IPS DF 4.7 (cell line): Measurements from ENCODE around the gene CELF2.
"Not testable (repeated sequence)": the region's sequence is repeated elsewhere in the genome, so short reads cannot be mapped to it uniquely, and the experiment has no call there.

Experiments
- DNase-seq: peaks from one replicate; pipeline ENCODE4 v3.0.0-alpha.2; 2013; ENCODE audit warnings: low spot score; ENCODE audit errors: extremely low read depth

CELF2 gene

DNA sequence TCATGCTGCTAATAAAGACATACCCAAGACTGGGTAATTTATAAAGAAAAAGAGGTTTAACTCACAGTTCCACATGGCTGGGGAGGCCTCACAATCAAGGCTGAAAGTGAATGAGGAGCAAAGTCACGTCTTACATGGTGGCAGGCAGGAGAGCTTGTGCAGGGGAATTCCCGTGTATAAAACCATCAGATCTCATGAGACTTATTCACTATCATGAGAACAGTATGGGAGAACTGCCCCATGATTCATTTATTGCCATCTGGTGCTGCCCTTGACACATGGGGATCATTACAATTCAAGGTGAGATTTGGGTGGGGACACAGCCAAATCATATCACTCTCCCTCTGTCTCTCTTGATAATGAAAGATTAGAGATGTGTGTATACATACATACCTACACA is 106.2 kb downstream of the CELF2 start:
- not testable (repeated sequence) for DNase-seq

DNA sequence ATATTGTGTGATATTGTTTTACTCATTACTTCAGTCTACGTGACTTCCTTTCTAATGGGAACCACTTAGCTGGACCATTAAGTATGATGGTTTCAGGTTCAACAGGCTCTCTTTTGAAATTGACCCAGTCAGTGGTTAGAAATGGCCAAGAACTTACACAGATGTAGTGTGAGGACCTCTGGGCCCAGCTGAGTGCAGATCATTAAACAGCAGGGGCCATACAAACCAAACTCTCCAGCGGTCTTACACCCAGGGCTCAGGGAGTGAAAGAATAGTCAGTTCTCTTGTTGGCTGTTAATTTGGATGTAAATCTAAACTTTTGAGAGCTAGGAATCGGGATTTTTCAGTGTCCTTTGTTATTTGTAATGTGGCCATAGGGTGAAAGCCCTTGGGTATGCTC is 107.3 kb downstream of the CELF2 start:
- no peak for DNase-seq

- DNase-seq: not testable (repeated sequence)
Measured at GRCh38 chr10:11127017-11127416, 109.3 kb downstream of the CELF2 start.

DNA sequence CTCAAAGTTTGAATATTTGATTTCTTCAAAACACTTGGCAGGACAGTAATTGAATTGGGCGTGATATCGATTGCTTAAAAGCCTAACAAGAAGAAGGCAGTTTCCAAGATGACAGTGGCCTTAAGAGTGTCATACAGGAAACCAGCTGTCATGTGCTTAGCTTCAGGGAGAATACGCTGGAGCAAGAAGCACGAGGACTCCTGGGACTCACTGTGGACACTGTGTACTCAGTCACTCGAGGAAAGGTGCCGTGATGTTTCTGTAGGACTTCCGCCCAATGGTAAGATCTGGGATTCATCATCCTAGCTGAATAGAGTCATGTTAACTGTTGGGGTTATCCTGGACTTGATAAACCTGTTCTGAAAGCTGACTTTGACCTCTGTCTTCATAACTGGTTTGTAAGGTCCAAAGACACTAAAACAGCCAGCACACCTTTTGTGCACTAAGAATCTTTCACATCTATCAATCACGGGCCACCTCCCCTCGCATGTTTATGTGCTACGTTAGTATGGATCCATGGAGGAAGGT is 113.5 kb downstream of the CELF2 start:
- no peak for DNase-seq

GRCh38 chr10:11134411-11134810 is 116.7 kb downstream of the CELF2 start:
- no peak for DNase-seq

DNA sequence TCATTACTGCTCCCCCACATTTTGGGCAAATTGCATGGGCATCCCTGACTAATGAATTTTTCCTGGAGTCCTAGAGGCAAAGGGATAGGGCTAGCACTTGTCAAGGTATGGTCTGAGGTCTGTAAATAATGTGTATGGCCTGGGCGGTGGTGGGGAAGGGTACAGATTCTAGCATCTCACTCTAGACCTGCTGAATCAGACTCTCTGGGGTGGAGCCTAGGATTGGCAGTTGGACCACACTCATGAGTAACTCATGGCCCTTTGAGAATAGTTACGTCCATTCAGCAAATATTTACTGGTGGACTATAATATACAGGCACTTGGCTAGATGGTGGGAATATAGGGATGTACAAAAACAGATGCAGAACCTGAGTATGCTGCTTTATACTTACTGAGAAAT is 118.0 kb downstream of the CELF2 start:
- DNase-seq: no peak

GRCh38 chr10:11138314-11139033 is 120.8 kb downstream of the CELF2 start:
- DNase-seq: no peak

GRCh38 chr10:11140963-11141362 is 123.3 kb downstream of the CELF2 start:
- DNase-seq: no peak

- DNase-seq: no peak
Measured at GRCh38 chr10:11141571-11142091, 124.0 kb downstream of the CELF2 start.

DNA sequence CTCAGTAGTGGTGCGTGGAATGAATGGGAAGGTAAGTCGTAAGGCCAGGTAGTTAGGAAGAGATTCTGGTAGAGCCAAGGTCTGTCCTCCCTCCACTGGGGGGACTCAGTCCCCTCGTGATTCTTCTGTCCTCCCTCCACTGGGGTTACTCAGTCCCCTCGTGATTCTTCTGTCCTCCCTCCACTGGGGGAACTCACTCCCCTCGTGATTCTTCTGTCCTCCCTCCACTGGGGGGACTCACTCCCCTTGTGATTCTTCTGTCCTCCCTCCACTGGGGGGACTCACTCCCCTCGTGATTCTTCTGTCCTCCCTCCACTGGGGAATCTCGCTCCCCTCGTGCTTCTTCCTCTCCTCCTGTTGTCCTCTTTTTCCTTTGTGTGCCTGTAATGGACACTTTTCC is 125.1 kb downstream of the CELF2 start:
- no peak for DNase-seq

- no peak for DNase-seq
Measured at GRCh38 chr10:11143242-11143641, 125.6 kb downstream of the CELF2 start.

DNA sequence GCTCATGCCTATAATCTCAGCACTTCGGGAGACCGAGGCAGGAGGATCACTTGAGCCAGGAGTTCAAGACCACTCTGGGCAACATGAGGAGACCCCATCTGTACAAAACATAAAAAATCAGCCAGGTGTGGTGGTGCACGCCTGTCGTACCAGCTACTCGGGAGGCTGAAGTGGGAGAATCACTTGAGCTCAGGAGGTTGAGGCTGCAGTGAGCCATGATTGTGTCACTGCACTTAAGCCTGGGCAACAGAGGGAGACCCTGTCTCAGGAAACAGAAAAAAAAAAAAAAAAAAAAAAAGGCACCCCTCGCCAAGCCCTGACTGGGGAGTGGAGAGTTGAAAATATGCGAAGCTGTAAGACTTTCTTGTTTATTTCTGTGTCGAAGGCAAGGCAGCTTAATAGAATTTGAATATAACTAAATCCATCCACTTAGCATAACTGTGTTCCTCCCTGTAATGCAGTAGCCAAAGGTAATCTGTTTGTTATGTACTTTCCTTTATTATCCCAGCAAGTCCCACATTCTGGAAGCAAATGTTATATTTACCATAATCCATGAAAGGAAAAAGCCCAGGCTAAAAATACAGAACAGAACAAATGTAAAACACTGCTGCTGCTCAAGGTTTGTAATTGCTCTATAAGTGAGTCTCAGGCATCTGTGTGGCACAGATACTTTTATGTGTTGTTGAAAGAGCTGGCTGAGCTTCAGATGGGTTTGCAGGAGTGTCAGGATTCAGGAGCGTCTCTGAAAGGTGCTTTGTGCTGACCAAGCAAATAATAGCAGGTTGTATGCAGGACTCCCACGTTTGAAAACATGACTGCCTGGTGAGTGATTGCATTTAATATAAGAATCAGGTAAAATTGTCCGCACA is 127.2 kb downstream of the CELF2 start:
- no peak for DNase-seq

DNA sequence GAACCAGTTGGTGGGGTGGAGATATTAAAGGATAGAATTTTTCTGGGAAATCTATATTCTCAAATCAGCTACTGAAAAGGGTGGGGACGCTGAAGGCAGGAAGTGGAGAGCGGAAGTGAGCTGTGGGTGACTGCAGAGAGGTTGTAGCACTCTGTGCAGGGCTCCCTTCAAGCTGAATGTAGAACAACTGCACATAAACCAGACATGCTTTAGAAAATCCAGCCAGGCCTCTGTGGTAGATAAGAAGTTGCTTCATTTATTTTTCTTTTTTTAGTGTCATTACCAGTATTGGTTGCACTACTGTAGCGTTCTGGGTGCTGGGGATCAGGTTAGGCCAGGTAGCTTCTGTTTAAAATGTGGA is 127.8 kb downstream of the CELF2 start:
- DNase-seq: no peak

DNA sequence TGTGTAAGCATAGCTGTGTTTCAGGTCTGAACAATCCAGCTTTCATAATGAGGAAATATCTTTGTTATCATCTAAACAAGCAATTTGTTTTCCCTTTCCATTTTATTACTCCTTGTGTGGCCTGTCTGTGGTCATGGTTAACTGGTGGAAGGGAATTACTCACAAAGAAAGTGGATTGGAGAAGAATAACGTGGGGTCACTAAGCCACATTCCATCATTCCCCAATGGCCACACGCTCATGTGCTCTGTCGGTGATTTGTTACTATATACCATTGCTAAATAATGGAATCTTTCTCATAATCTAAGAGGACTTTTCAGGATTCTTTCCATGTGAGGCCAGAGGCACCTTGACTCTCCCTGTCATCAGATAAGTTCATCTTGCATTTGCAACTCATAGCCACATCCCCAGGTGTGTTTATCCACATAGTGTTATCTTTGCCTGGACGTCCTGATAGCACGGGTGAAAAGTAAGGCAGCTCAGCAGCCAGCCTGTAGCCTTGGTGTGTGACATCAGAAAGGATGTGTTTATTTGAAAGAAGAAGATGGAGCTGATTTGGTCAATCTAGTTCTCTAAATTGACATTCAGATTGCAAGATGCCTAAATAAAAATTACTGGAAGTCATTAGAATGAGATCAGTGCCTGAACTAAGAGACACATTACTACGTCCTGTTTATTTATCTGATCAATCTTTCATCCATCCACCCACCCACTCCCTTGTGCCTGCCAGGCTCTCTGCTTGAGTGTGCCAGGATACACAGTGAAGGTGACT is 128.9 kb downstream of the CELF2 start:
- DNase-seq: no peak

DNA sequence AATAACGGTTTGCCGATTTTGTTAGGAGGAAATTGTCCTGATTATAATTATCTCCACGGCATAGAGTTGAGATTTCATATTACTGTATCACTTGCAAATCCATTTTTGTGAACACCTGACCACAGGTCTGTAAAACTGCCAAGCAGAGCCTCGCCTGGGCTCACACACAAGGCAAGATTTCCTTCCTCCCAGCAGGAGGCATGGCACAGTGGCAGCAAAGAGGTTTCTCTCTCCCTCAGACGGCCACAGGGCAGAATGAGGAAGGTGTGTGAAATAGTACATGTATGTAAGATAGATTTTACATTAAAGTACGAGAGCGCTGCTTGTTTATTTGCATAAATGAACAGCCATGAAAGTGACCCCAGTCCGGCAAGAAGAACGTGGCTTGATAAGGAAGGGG is 130.1 kb downstream of the CELF2 start:
- DNase-seq: no peak

GRCh38 chr10:11148142-11149028 is 130.7 kb downstream of the CELF2 start:
- no peak for DNase-seq

DNA sequence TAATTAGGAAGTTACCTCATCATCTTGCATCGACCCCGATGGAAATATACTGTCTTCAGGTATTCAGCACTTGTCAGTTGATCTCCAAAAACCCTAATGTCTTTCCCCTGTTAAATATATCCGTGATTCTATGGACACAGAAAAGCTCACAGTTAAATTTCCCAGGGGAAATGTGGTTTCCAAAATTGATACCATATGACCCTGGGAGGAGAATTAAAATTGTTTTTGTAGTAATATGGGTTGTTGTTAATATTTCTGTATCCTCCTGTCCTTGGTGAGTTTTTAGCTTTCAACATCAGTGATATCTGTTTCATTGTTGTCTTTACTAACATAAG is 132.1 kb downstream of the CELF2 start:
- no peak for DNase-seq

DNA sequence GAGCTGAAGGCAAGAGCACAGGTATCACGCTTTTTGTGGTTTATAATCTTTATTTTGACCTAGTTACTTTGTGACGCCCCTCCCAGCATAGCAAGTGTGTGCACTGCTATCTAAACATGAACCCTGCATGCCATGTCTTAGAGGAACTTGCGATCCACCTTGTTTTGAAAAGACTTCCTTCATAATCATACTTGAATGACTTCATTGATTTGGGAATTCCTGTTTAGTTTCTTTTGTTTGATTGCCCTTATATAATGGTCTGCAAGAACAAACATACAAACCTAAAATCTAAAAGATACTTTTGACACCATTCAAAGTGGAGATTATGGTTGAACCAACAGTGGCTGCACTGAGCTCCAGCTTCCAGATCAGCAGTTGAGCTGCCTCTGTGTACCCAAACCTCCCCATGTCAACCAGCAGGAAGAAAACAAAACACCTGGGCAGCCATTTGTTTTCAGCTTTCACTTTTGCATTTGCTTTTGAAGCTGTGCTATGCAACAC is 132.6 kb downstream of the CELF2 start:
- no peak for DNase-seq

GRCh38 chr10:11150879-11151415 is 133.3 kb downstream of the CELF2 start:
- DNase-seq: no peak

DNA sequence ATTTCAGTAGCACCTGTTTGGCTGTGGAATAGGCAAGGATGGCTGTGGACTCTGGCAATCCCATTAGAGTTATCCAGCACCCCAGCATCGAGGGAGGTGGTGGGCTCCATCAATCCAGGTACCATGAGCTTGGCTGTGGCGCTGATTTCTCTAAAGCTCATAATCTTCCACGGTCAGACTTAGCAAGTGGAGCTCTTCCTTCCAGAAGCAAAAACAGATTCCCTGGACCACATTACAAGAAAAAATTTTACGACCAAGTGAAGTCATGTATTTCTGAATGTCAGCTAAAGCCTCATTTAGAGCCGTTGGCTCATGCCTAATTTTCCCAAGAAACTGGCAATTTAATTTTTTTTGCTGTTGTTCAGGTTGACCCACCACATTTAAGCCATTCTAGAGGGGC is 135.1 kb downstream of the CELF2 start:
- DNase-seq: no peak
